HepG2 (cell line): ENCODE measurements around the gene BMAL1. TPM values are rescaled to one million over a fixed set of nuclear protein-coding genes. Genes with fewer than 3 reads are reported as not detected.

ENCODE experiments used
- ATAC-seq: fragments of 200-7000 bp; cut with Tn5 transposase; 3 replicates; pipeline ENCODE4 v1.9.1; 2020; ENCODE audit warnings: mild to moderate bottlenecking, moderate library complexity
- BruUV-seq: library from RNA; stranded (reverse); fragments of 400-500 nt; replicated peaks from 2 replicates; lab custom pipeline; 2021; lab: Mats Ljungman, UMichigan
- CTCF ChIA-PET: fragments of 300-600 bp; formaldehyde crosslinking; extraction: SDS; loops from one replicate; lab custom pipeline; 2021; ENCODE audit warnings: low total read pairs, inconsistent platforms, low intra/inter-chr PET ratio; lab: Yijun Ruan, JAX
- POLR2A ChIA-PET: fragments of 350-600 bp; sonication (Branson Sonifier 250); formaldehyde crosslinking; loops from one replicate; lab custom pipeline; 2020; ENCODE audit warnings: antibody characterized with exemption, inconsistent platforms; lab: Yijun Ruan, JAX
- DNase-seq: peaks from one replicate; pipeline ENCODE4 v3.0.0-alpha.2; 2015; ENCODE audit warnings: low spot score
- FAIRE-seq: peaks from 3 replicates; lab custom pipeline; 2011; peaks lifted over from hg19 to GRCh38; lab: Jason Lieb, UNC
- H2AFZ ChIP-seq: one replicate; pipeline ENCODE4 v1.6.1; 2011; ENCODE audit warnings: low read length, inconsistent platforms
- H3K27ac ChIP-seq: fragments of 300-600 bp; 3 replicates; pipeline ENCODE4 v1.8.0; 2011; ENCODE audit warnings: mixed run types, mild to moderate bottlenecking, mixed read lengths, low read length, inconsistent platforms; ENCODE audit not compliant: insufficient read depth; ENCODE audit errors: extremely low read length
- H3K27me3 ChIP-seq, 2 experiments: fragments of 200-600 bp in 1 of 2; 2 replicates in 1 of 2; 3 replicates in 1 of 2; pipeline versions ENCODE4 v1.6.0 to v1.8.0; 2011; ENCODE audit warnings: low read length in 2 of 2, mild to moderate bottlenecking in 2 of 2, moderate library complexity in 2 of 2, inconsistent platforms in 1 of 2; ENCODE audit not compliant: insufficient read depth in 2 of 2, control insufficient read depth in 1 of 2
- H3K36me3 ChIP-seq, 2 experiments: fragments of 200-600 bp in 1 of 2; replicated peaks in 1 of 2; 2 replicates in 1 of 2; 3 replicates in 1 of 2; pipeline versions ENCODE4 v1.5.1 to v1.8.0; 2011; ENCODE audit warnings: low read length in 2 of 2, inconsistent platforms in 1 of 2; ENCODE audit not compliant: insufficient read depth in 2 of 2, control insufficient read depth in 1 of 2
- H3K4me1 ChIP-seq: 2 replicates; pipeline ENCODE4 v1.5.1; 2012; ENCODE audit warnings: low read length, inconsistent platforms; ENCODE audit not compliant: insufficient read depth
- H3K4me2 ChIP-seq: 2 replicates; pipeline ENCODE4 v1.6.0; 2011; ENCODE audit warnings: low read depth, low read length, inconsistent platforms
- H3K4me3 ChIP-seq, 3 experiments: fragments of 200-600 bp in 1 of 3; sonication (generic), shearing (Covaris generic) in 1 of 3; replicated peaks in 1 of 3; 2 replicates each; pipeline ENCODE4 v1.5.1; 2011 to 2016; ENCODE audit warnings: low read length in 3 of 3, inconsistent platforms in 2 of 3, low read depth in 2 of 3, mild to moderate bottlenecking in 2 of 3, control low read depth in 1 of 3, mixed read lengths in 1 of 3; ENCODE audit not compliant: insufficient read depth in 1 of 3
- H3K79me2 ChIP-seq: one replicate; pipeline ENCODE4 v1.6.1; 2011; ENCODE audit warnings: low read length, inconsistent platforms; ENCODE audit not compliant: insufficient read depth
- H3K9ac ChIP-seq: 2 replicates; pipeline ENCODE4 v1.6.0; 2011; ENCODE audit warnings: mild to moderate bottlenecking, low read depth, low read length, inconsistent platforms; ENCODE audit not compliant: insufficient read depth
- H3K9me3 ChIP-seq: 2 replicates; pipeline ENCODE4 v1.5.1; 2012; ENCODE audit warnings: mild to moderate bottlenecking, low read length
- H4K20me1 ChIP-seq: 2 replicates; pipeline ENCODE4 v1.6.0; 2011; ENCODE audit warnings: inconsistent platforms, mild to moderate bottlenecking, low read length, moderate library complexity; ENCODE audit not compliant: insufficient read depth
- RFXAP ChIP-seq: sonication (generic); formaldehyde crosslinking; IDR thresholded peaks from 2 replicates; pipeline ENCODE4 v1.4.0; 2020; ENCODE audit warnings: missing genetic modification reagents, borderline replicate concordance
- ZNF883 ChIP-seq: sonication (generic); formaldehyde crosslinking; IDR thresholded peaks from 2 replicates; pipeline ENCODE4 v1.5.1; 2020; ENCODE audit warnings: mild to moderate bottlenecking, missing genetic modification reagents; ENCODE audit errors: not compliant biosample characterization
- WGBS: methylation state at CpG from one replicate; pipeline ENCODE4 v1.1.6; 2017; ENCODE audit warnings: low lambda C conversion rate; 5-methylcytosine and 5-hydroxymethylcytosine counted together
- in situ Hi-C: cut with HindIII; loops from 2 replicates; pipeline ENCODE4 v1.10.0; 2017; ENCODE audit warnings: low pct_unique_long_range_greater_than_20kb; ENCODE audit not compliant: extremely low pct_ligation_motif_present
- intact Hi-C: fragments of 100-400 bp; cut with micrococcal nuclease; formaldehyde crosslinking; loops from one replicate; pipeline ENCODE4 v1.10.0; 2022; ENCODE audit not compliant: unreplicated experiment
- polyA plus RNA-seq, 8 experiments: library from polyadenylated mRNA; depleted of rRNA in 3 of 8; stranded (reverse) in 7 of 8; unstranded in 1 of 8; fragments of >200 nt; fragmentation: Illumina TruSeq in 4 of 8; extraction: Trizol in 4 of 8; gene quantifications; 2 replicates each; pipeline versions ENCODE4 v1.2.1 to v1.2.3, GENCODE V29; 2011 to 2016; ENCODE audit warnings: low read depth in 4 of 8, missing spikeins in 1 of 8, mixed read lengths in 1 of 8; ENCODE audit not compliant: insufficient read depth in 1 of 8
- total RNA-seq, 5 experiments: library from RNA; depleted of rRNA; stranded (reverse); fragments of >200 nt; fragmentation: Illumina TruSeq; extraction: Trizol; gene quantifications; 2 replicates each; pipeline ENCODE4 v1.2.3, GENCODE V29; 2016; ENCODE audit warnings: low read depth in 1 of 5
- TF ChIP-seq, protein P1 (sequence below): IDR thresholded peaks from 2 replicates; pipeline ENCODE4 v1.6.1; 2012; ENCODE audit warnings: low read depth, low read length, improper control_type of control experiment
- TF ChIP-seq, protein P2 (sequence below): sonication (generic); formaldehyde crosslinking; IDR thresholded peaks from 2 replicates; pipeline ENCODE4 v1.8.1; 2023; ENCODE audit warnings: mild to moderate bottlenecking, missing genetic modification reagents, borderline replicate concordance
- TF ChIP-seq, protein P3 (sequence below): sonication (generic); formaldehyde crosslinking; conservative IDR thresholded peaks from 2 replicates; pipeline ENCODE4 v1.4.0; 2020; ENCODE audit warnings: missing genetic modification reagents
- TF ChIP-seq, protein P4 (sequence below): sonication (generic); formaldehyde crosslinking; conservative IDR thresholded peaks from 2 replicates; pipeline ENCODE4 v1.5.0; 2020; ENCODE audit warnings: missing genetic modification reagents

The BMAL1 gene
- total and polyA plus RNA-seq, 2 of the 13 experiments (the other 11 are each of a cell fraction or from before 2014, with no cell fraction given) = 4.5 to 4.8 TPM

- H3K27ac ChIP-seq = no peak overlapping the region
- intact Hi-C loops (no loop called here), in situ Hi-C loops (no loop called here)
- H2AFZ ChIP-seq = no peak overlapping the region
- TF ChIP-seq, protein P1, sequence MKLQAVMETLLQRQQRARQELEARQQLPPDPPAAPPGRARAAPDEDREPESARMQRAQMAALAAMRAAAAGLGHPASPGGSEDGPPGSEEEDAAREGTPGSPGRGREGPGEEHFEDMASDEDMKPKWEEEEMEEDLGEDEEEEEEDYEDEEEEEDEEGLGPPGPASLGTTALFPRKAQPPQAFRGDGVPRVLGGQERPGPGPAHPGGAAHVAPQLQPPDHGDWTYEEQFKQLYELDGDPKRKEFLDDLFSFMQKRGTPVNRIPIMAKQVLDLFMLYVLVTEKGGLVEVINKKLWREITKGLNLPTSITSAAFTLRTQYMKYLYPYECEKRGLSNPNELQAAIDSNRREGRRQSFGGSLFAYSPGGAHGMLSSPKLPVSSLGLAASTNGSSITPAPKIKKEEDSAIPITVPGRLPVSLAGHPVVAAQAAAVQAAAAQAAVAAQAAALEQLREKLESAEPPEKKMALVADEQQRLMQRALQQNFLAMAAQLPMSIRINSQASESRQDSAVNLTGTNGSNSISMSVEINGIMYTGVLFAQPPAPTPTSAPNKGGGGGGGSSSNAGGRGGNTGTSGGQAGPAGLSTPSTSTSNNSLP = no peak
- TF ChIP-seq, protein P2, sequence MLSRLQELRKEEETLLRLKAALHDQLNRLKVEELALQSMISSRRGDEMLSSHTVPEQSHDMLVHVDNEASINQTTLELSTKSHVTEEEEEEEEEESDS (CRISPR knock-in tag) = no peak
- no peak for TF ChIP-seq RFXAP
- TF ChIP-seq ZNF883 (CRISPR knock-in tag) = no peak
- TF ChIP-seq, protein P3, sequence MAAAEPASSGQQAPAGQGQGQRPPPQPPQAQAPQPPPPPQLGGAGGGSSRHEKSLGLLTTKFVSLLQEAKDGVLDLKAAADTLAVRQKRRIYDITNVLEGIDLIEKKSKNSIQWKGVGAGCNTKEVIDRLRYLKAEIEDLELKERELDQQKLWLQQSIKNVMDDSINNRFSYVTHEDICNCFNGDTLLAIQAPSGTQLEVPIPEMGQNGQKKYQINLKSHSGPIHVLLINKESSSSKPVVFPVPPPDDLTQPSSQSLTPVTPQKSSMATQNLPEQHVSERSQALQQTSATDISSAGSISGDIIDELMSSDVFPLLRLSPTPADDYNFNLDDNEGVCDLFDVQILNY (CRISPR knock-in tag) = no peak
- TF ChIP-seq, protein P4, sequence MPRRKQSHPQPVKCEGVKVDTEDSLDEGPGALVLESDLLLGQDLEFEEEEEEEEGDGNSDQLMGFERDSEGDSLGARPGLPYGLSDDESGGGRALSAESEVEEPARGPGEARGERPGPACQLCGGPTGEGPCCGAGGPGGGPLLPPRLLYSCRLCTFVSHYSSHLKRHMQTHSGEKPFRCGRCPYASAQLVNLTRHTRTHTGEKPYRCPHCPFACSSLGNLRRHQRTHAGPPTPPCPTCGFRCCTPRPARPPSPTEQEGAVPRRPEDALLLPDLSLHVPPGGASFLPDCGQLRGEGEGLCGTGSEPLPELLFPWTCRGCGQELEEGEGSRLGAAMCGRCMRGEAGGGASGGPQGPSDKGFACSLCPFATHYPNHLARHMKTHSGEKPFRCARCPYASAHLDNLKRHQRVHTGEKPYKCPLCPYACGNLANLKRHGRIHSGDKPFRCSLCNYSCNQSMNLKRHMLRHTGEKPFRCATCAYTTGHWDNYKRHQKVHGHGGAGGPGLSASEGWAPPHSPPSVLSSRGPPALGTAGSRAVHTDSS (CRISPR knock-in tag) = no peak
- H3K4me3 ChIP-seq = no peak overlapping the region
- H3K9me3 ChIP-seq = no peaks in the 10 kb centered on the region
- H4K20me1 ChIP-seq = no peaks in the 10 kb centered on the region
- 82% methylated on average over 15 of the region's 16 CpGs for WGBS
- no peak for DNase-seq
- no peaks in the 10 kb centered on the region for H3K36me3 ChIP-seq
- peaks cover 13% of the 10 kb centered on the region; the same call in 1 of the 2 replicates for H3K4me1 ChIP-seq
- H3K27me3 ChIP-seq = no peaks in the 10 kb centered on the region
- no peak for ATAC-seq
- no peak overlapping the region for H3K4me2 ChIP-seq
- no TSS peak for BruUV-seq
- ChIA-PET CTCF (no interaction called here), POLR2A (no interaction called here)
- no peak overlapping the region for H3K9ac ChIP-seq
- no peaks in the 10 kb centered on the region for H3K79me2 ChIP-seq
- FAIRE-seq = no peak
Measured at GRCh38 chr11:13313005-13313819, 35.6 kb downstream of the BMAL1 start.
